ENCODE measurements around the gene MRPS25.

- TF ChIP-seq EZH2 (IDR thresholded peaks at IDR 0.05) (no peak), SP1 (IDR thresholded peaks at IDR 0.05; ENCODE audit: low read depth) (no peak), CTCF (IDR thresholded peaks at IDR 0.05 in 2 of 3, conservative IDR thresholded peaks at IDR 0.05 in 1 of 3; ENCODE audit: borderline replicate concordance in 1 of 3, insufficient read depth in 1 of 3, low read depth in 2 of 3, low read length in 2 of 3) (no peak)
These were observed 27.6 kb upstream of the MRPS25 start for GRCh38 chr3:15092686-15093085.
